Naive thymus-derived CD4-positive, alpha-beta T cell (primary cell): ENCODE results near the gene ABCB9. TPM values are rescaled to one million over a fixed set of nuclear protein-coding genes. Genes with fewer than 3 reads are reported as not detected.

Source experiments
- ATAC-seq: fragments of 150-1000 bp; cut with Tn5 transposase; 2 replicates; pipeline ENCODE4 v1.10.0; 2021; ENCODE audit warnings: mild to moderate bottlenecking, moderate library complexity
- CTCF ChIA-PET: fragments of 350-600 bp; sonication (Branson Sonifier 250); formaldehyde crosslinking; loops from one replicate; lab custom pipeline; 2021; ENCODE audit warnings: antibody characterized with exemption; lab: Charles Lee
- POLR2A ChIA-PET: fragments of 350-600 bp; sonication (Branson Sonifier 250); formaldehyde crosslinking; loops from one replicate; lab custom pipeline; 2021; ENCODE audit warnings: antibody characterized with exemption, inconsistent platforms; lab: Charles Lee
- DNase-seq, 9 donors: peaks; one replicate each; pipeline versions ENCODE4 v3.0.0 to v3.0.0-alpha.2; 2020 to 2022; ENCODE audit warnings: mixed read lengths in 1 of 9
- H3K27ac ChIP-seq: one replicate; pipeline ENCODE4 v1.7.0; 2013; ENCODE audit warnings: mild to moderate bottlenecking, low read depth, low read length, moderate library complexity
- H3K27me3 ChIP-seq, 2 donors: one replicate each; pipeline ENCODE4 v1.7.0; 2013; ENCODE audit warnings: low read length in 2 of 2, mild to moderate bottlenecking in 2 of 2, moderate library complexity in 2 of 2; ENCODE audit not compliant: control insufficient read depth in 2 of 2, insufficient read depth in 2 of 2
- H3K36me3 ChIP-seq, 3 experiments: 1 replicate in 2 of 3; 2 replicates in 1 of 3; pipeline ENCODE4 v1.7.0; 2013; ENCODE audit warnings: low read length in 3 of 3, mild to moderate bottlenecking in 3 of 3, moderate library complexity in 1 of 3; ENCODE audit not compliant: insufficient read depth in 3 of 3, control insufficient read depth in 2 of 3
- H3K4me1 ChIP-seq, 2 donors: one replicate each; pipeline ENCODE4 v1.7.0; 2013; ENCODE audit warnings: low read length in 2 of 2, mild to moderate bottlenecking in 2 of 2, moderate library complexity in 1 of 2; ENCODE audit not compliant: control insufficient read depth in 2 of 2, insufficient read depth in 2 of 2
- H3K4me3 ChIP-seq: 2 replicates; pipeline ENCODE4 v1.7.0; 2013; ENCODE audit warnings: mild to moderate bottlenecking, low read length
- H3K9me3 ChIP-seq, 3 experiments: 1 replicate in 2 of 3; 2 replicates in 1 of 3; pipeline ENCODE4 v1.7.0; 2013; ENCODE audit warnings: low read length in 3 of 3; ENCODE audit not compliant: control insufficient read depth in 2 of 3
- H3K27ac Mint-ChIP-seq, 9 donors: one replicate each; pipeline ENCODE4 v1.8.0; 2020 to 2022; ENCODE audit warnings: mixed read lengths in 9 of 9, mild to moderate bottlenecking in 8 of 9, moderate library complexity in 5 of 9, inconsistent platforms in 2 of 9
- H3K27me3 Mint-ChIP-seq, 5 donors: one replicate each; pipeline ENCODE4 v1.8.0; 2021 to 2022; ENCODE audit warnings: mixed read lengths in 5 of 5, mild to moderate bottlenecking in 1 of 5
- H3K36me3 Mint-ChIP-seq, 5 donors: one replicate each; pipeline ENCODE4 v1.8.0; 2020 to 2022; ENCODE audit warnings: mixed read lengths in 5 of 5, mild to moderate bottlenecking in 3 of 5, inconsistent platforms in 1 of 5
- H3K4me1 Mint-ChIP-seq, 7 donors: one replicate each; pipeline ENCODE4 v1.8.0; 2020 to 2022; ENCODE audit warnings: mixed read lengths in 7 of 7, mild to moderate bottlenecking in 3 of 7, inconsistent platforms in 1 of 7
- H3K4me3 Mint-ChIP-seq, 10 donors: one replicate each; pipeline ENCODE4 v1.8.0; 2020 to 2022; ENCODE audit warnings: mild to moderate bottlenecking in 10 of 10, mixed read lengths in 10 of 10, moderate library complexity in 6 of 10, inconsistent platforms in 2 of 10
- H3K9me3 Mint-ChIP-seq, 11 donors: one replicate each; pipeline ENCODE4 v1.8.0; 2020 to 2022; ENCODE audit warnings: mixed read lengths in 11 of 11, mild to moderate bottlenecking in 4 of 11, inconsistent platforms in 1 of 11, moderate library complexity in 1 of 11
- intact Hi-C, 2 donors: fragments of 100-400 bp; cut with micrococcal nuclease; formaldehyde crosslinking; loops; one replicate each; pipeline ENCODE4 v1.15.1; 2023
- microRNA-seq: library from miRNA; unstranded; fragments of <30 nt; microRNA quantifications from one replicate; pipeline ENCODE4 v1.2.0, GENCODE V29; 2022; ENCODE audit warnings: borderline microRNAs expressed
- polyA plus RNA-seq, 2 donors: library from polyadenylated mRNA; unstranded; fragments of 300-500 nt; fragmentation: Illumina TruSeq; gene quantifications; one replicate each; pipeline ENCODE4 v1.2.3, GENCODE V29; 2021
- total RNA-seq, 6 experiments: library from RNA in 5 of 6; stranded (reverse) in 5 of 6; gene quantifications; 1 replicate in 5 of 6; 2 replicates in 1 of 6; pipeline ENCODE4 v1.2.3 and lab custom pipeline; 2021 to 2026

The ABCB9 gene
- total and polyA plus RNA-seq, 7 experiments from 2014 or later: 0.74 to 8.9 (median 6.9) TPM

GRCh38 chr12:122884091-122884826 is 82.0 kb downstream of the ABCB9 start:
- POLR2A ChIA-PET: interaction anchor here (0.9 to 5.7 kb wide), 4 partner anchors 10 to 58 kb away, joined by 4 to 66 read pairs (median 11); partner anchors contain the start of gene VPS37B
- Histone ChIP-seq H3K4me1 (peaks cover 50 to 62% of the 10 kb centered on the region in 2 donors), H3K36me3 (no peaks in the 10 kb centered on the region), H3K4me3 (no peak overlapping the region), H3K27ac (no peak overlapping the region), H3K9me3 (no peaks in the 10 kb centered on the region), H3K27me3 (no peaks in the 10 kb centered on the region)
- intact Hi-C loops: no loop called here
- Mint-ChIP-seq H3K9me3 (peaks cover 0 to 3% (median 0%) of the 10 kb centered on the region in 11 donors), H3K27me3 (peaks cover 0 to 21% (median 0%) of the 10 kb centered on the region in 5 donors), H3K4me1 (peaks cover 68 to 96% (median 91%) of the 10 kb centered on the region in 7 donors), H3K27ac (peak overlapping the region in 7 of 9 donors; percentile 50 to 84 (median 69)), H3K4me3 (peak overlapping the region in 4 of 10 donors; percentile 23 to 58 (median 36)), H3K36me3 (peaks cover 0 to 25% (median 0%) of the 10 kb centered on the region in 5 donors)
- CTCF ChIA-PET: interaction anchor here (0.9 to 1.7 kb wide), 2 partner anchors 14 to 24 kb away, joined by 3 read pairs; no protein-coding TSS in a partner anchor
- ATAC-seq (no peak), DNase-seq (no peak)

- Histone ChIP-seq H3K9me3 (no peaks in the 10 kb centered on the region), H3K36me3 (no peaks in the 10 kb centered on the region), H3K4me1 (peaks cover 52 to 60% of the 10 kb centered on the region in 2 donors), H3K4me3 (no peak overlapping the region), H3K27me3 (no peaks in the 10 kb centered on the region), H3K27ac (no peak overlapping the region)
- Mint-ChIP-seq H3K4me1 (peaks cover 64 to 96% (median 91%) of the 10 kb centered on the region in 7 donors), H3K36me3 (peaks cover 0 to 25% (median 0%) of the 10 kb centered on the region in 5 donors), H3K27me3 (peaks cover 0 to 23% (median 0%) of the 10 kb centered on the region in 5 donors), H3K27ac (peak overlapping the region in 8 of 9 donors; percentile 36 to 79 (median 68)), H3K9me3 (peaks cover 0 to 3% (median 0%) of the 10 kb centered on the region in 11 donors), H3K4me3 (peak overlapping the region in 7 of 10 donors; percentile 12 to 45 (median 23))
- DNase-seq (peak in 1 of 9 donors; percentile 6), ATAC-seq (no peak)
- CTCF ChIA-PET: interaction anchor here (0.9 to 1.7 kb wide), 6 partner anchors 10 to 69 kb away, joined by 3 to 9 read pairs (median 4); partner anchors contain the start of gene VPS37B
- intact Hi-C loops: no loop called here
- POLR2A ChIA-PET: interaction anchor here (0.7 to 5.7 kb wide), 4 partner anchors 9 to 49 kb away, joined by 3 to 66 read pairs (median 14); partner anchors contain the start of gene VPS37B
Measured at GRCh38 chr12:122882908-122883558, 83.2 kb downstream of the ABCB9 start.

GRCh38 chr12:122880668-122881067 is 85.6 kb downstream of the ABCB9 start:
- H3K36me3 ChIP-seq: peaks cover 0 to 4% (median 0%) of the 10 kb centered on the region in 3 experiments
- H3K27ac ChIP-seq: peak overlapping the region; percentile 9
- Mint-ChIP-seq H3K27ac (peak overlapping the region in 8 of 9 donors; percentile 49 to 83 (median 67)), H3K4me3 (peak overlapping the region in 4 of 10 donors; percentile 2 to 52 (median 36)), H3K4me1 (peaks cover 63 to 97% (median 91%) of the 10 kb centered on the region in 7 donors), H3K27me3 (peaks cover 0 to 26% (median 0%) of the 10 kb centered on the region in 5 donors), H3K9me3 (peaks cover 0 to 3% (median 0%) of the 10 kb centered on the region in 11 donors), H3K36me3 (peaks cover 0 to 28% (median 0%) of the 10 kb centered on the region in 5 donors)
- H3K27me3 ChIP-seq: no peaks in the 10 kb centered on the region
- DNase-seq (peak in 1 of 9 donors; percentile 20), ATAC-seq (peak; percentile 68)
- no peaks in the 10 kb centered on the region for H3K9me3 ChIP-seq
- H3K4me1 ChIP-seq: peaks cover 48 to 49% of the 10 kb centered on the region in 2 donors
- intact Hi-C loops: loop anchor here in 1 of 2 donors (1.0 kb wide), 1 partner anchor 8 kb away; no protein-coding TSS in a partner anchor
- no peak overlapping the region for H3K4me3 ChIP-seq
- ChIA-PET POLR2A (interaction anchor here (0.9 to 5.7 kb wide), 5 partner anchors 8 to 23 kb away, joined by 3 to 66 read pairs (median 5); partner anchors contain the start of gene VPS37B), CTCF (interaction anchor here (0.9 to 2.6 kb wide), 5 partner anchors 9 to 73 kb away, joined by 3 to 11 read pairs (median 3); no protein-coding TSS in a partner anchor)

GRCh38 chr12:122880155-122880667 is 86.1 kb downstream of the ABCB9 start:
- peaks cover 0 to 26% (median 0%) of the 10 kb centered on the region in 5 donors for H3K27me3 Mint-ChIP-seq
- peaks cover 0 to 28% (median 0%) of the 10 kb centered on the region in 5 donors for H3K36me3 Mint-ChIP-seq
- H3K4me3 ChIP-seq: no peak overlapping the region
- peaks cover 49 to 52% of the 10 kb centered on the region in 2 donors for H3K4me1 ChIP-seq
- DNase-seq (peak in 1 of 9 donors; percentile 3), ATAC-seq (no peak)
- peaks cover 67 to 100% (median 95%) of the 10 kb centered on the region in 7 donors for H3K4me1 Mint-ChIP-seq
- peaks cover 0 to 4% (median 0%) of the 10 kb centered on the region in 3 experiments for H3K36me3 ChIP-seq
- ChIA-PET CTCF (interaction anchor here (0.9 to 2.6 kb wide), 6 partner anchors 8 to 73 kb away, joined by 3 to 11 read pairs (median 4); no protein-coding TSS in a partner anchor), POLR2A (interaction anchor here (0.5 to 5.7 kb wide), 8 partner anchors 8 to 577 kb away, joined by 3 to 66 read pairs (median 4); partner anchors contain the start of gene VPS37B)
- H3K9me3 ChIP-seq: no peaks in the 10 kb centered on the region
- H3K9me3 Mint-ChIP-seq: peaks cover 0 to 3% (median 0%) of the 10 kb centered on the region in 11 donors
- H3K27me3 ChIP-seq: no peaks in the 10 kb centered on the region
- H3K4me3 Mint-ChIP-seq: peak overlapping the region in 3 of 10 donors; percentile 19 to 52 (median 52)
- peak overlapping the region in 8 of 9 donors; percentile 49 to 83 (median 67) for H3K27ac Mint-ChIP-seq
- intact Hi-C loops: loop anchor here in 1 of 2 donors (1.0 kb wide), 1 partner anchor 8 kb away; no protein-coding TSS in a partner anchor
- H3K27ac ChIP-seq: peak overlapping the region; percentile 9

Small RNA genes within 50 kb of the gene (microRNA-seq; reads per million reads assigned to microRNA genes)
- not detected for gene MIR4304

Other genes with a start within 250 kb of the ABCB9 start
- gene HCAR3, start 249.7 kb downstream of the ABCB9 start, total RNA-seq: 10 to 100 TPM in 1 of 5 experiments, 1 to 10 TPM in 1, under 1 TPM in 1, not detected in 2; 0.22 to 24.6 (median 3.2) TPM
- not detected for gene HCAR3, start 249.7 kb downstream of the ABCB9 start, polyA plus RNA-seq
- gene HCAR1, start 235.6 kb downstream of the ABCB9 start, total RNA-seq: 1 to 10 TPM in 1 of 5 experiments, under 1 TPM in 1, not detected in 3; 0.12 to 2.8 TPM
- not detected for gene HCAR1, start 235.6 kb downstream of the ABCB9 start, polyA plus RNA-seq
- 10 to 100 TPM; 29.5 to 65.5 (median 46.1) TPM for gene DENR, start 213.6 kb downstream of the ABCB9 start, total RNA-seq
- gene DENR, start 213.6 kb downstream of the ABCB9 start, polyA plus RNA-seq: 10 to 100 TPM; 54.7 to 75.8 TPM
- 1 to 10 TPM in 2 of 5 experiments, under 1 TPM in 3; 0.27 to 2.2 (median 0.93) TPM for gene CCDC62, start 191.9 kb downstream of the ABCB9 start, total RNA-seq
- under 1 TPM in 1 of 2 donors, not detected in 1; 0.61 TPM for gene CCDC62, start 191.9 kb downstream of the ABCB9 start, polyA plus RNA-seq
- gene HIP1R, start 131.0 kb downstream of the ABCB9 start, total RNA-seq: 100 to 1,000 TPM in 3 of 5 experiments, 10 to 100 TPM in 2; 25.8 to 162 (median 111) TPM
- 10 to 100 TPM in 1 of 2 donors, 1 to 10 TPM in 1; 7.0 to 25.3 TPM for gene HIP1R, start 131.0 kb downstream of the ABCB9 start, polyA plus RNA-seq
- 100 to 1,000 TPM in 1 of 5 experiments, 10 to 100 TPM in 4; 25.3 to 101 (median 30.1) TPM for gene VPS37B, start 70.3 kb downstream of the ABCB9 start, total RNA-seq
- gene VPS37B, start 70.3 kb downstream of the ABCB9 start, polyA plus RNA-seq: 10 to 100 TPM; 16.5 to 16.9 TPM
- gene OGFOD2, start 8.8 kb upstream of the ABCB9 start, total RNA-seq: 10 to 100 TPM; 17.4 to 49.1 (median 27.2) TPM
- 10 to 100 TPM; 16.8 to 19.5 TPM for gene OGFOD2, start 8.8 kb upstream of the ABCB9 start, polyA plus RNA-seq
- 100 to 1,000 TPM; 137 to 189 (median 169) TPM for gene ARL6IP4, start 14.2 kb upstream of the ABCB9 start, total RNA-seq
- gene ARL6IP4, start 14.2 kb upstream of the ABCB9 start, polyA plus RNA-seq: 100 to 1,000 TPM; 201 to 295 TPM
- 10 to 100 TPM; 22.2 to 65.3 (median 56.6) TPM for gene PITPNM2, start 184.6 kb upstream of the ABCB9 start, total RNA-seq
- gene PITPNM2, start 184.6 kb upstream of the ABCB9 start, polyA plus RNA-seq: 1 to 10 TPM; 2.9 to 9.2 TPM